Left cardiac atrium (tissue), 4 donors: ENCODE data around the gene BMPR1B. TPM values are rescaled to one million over a fixed set of nuclear protein-coding genes. Genes with fewer than 3 reads are reported as not detected.
A peak's percentile ranks its signal among the peaks of the same experiment; 100 is the strongest.
"Not testable (repeated sequence)": the region's sequence is repeated elsewhere in the genome, so short reads cannot be mapped to it uniquely, and the experiment has no call there.

Source experiments
- ATAC-seq, 2 donors: fragments of 200-7000 bp; cut with Tn5 transposase; one replicate each; pipeline ENCODE4 v1.9.1; 2020; ENCODE audit warnings: mild to moderate bottlenecking in 2 of 2, moderate library complexity in 2 of 2
- DNase-seq: peaks from one replicate; pipeline ENCODE4 v3.0.0-alpha.2; 2020
- intact Hi-C, 2 donors: fragments of 100-400 bp; cut with DNase I; formaldehyde crosslinking; loops; one replicate each; pipeline versions ENCODE4 v1.14.1 to v1.15.1; 2022 to 2023
- total RNA-seq, 2 donors: library from RNA; stranded (reverse); fragmentation: NEBNext Ultra II Directional; extraction: Animal tissue kit (Norgen Biotek cat#: 25700); gene quantifications; one replicate each; pipeline ENCODE4 v1.2.1, GENCODE V29; 2021
- donor health status: DM: no; HTN: yes; CAD: no.
- donor health status: DM: no; HTN: yes; CAD: no; lungs with severe emphysema.
- donor health status: DM: yes; HTN: yes; CAD: no.
- donor health status: Dilated cardiomyopathy.

Gene BMPR1B
- total RNA-seq, 2 donors from 2014 or later = 0.77 to 2.0 TPM

GRCh38 chr4:95093936-95094929 is 336.5 kb downstream of the BMPR1B start:
- DNase-seq = no peak
- ATAC-seq = no peak
- intact Hi-C loops = loop anchor here in 1 of 2 donors (10.0 kb wide), 1 partner anchor 789 kb away; no protein-coding TSS in a partner anchor

GRCh38 chr4:95095348-95095974 is 337.7 kb downstream of the BMPR1B start:
- no peak for DNase-seq
- intact Hi-C loops = loop anchor here in 1 of 2 donors (10.0 kb wide), 1 partner anchor 791 kb away; no protein-coding TSS in a partner anchor
- ATAC-seq = peak in 1 of 2 donors; percentile 26

GRCh38 chr4:95102162-95102790 is 344.5 kb downstream of the BMPR1B start:
- ATAC-seq (no peak), DNase-seq (no peak)
- intact Hi-C loops = no loop called here

- peak in 1 of 2 donors; percentile 41 for ATAC-seq
- no peak for DNase-seq
- intact Hi-C loops = no loop called here
These were observed 347.4 kb downstream of the BMPR1B start for GRCh38 chr4:95105112-95105511.

- intact Hi-C loops = no loop called here
- DNase-seq = no peak
- ATAC-seq = no peak
These were observed 348.2 kb downstream of the BMPR1B start for GRCh38 chr4:95105983-95106382.

- DNase-seq = no peak
- intact Hi-C loops = no loop called here
- ATAC-seq = no peak
These were observed 348.7 kb downstream of the BMPR1B start for GRCh38 chr4:95106408-95106928.

- intact Hi-C loops = no loop called here
- no peak for ATAC-seq
- no peak for DNase-seq
These were observed 349.2 kb downstream of the BMPR1B start for GRCh38 chr4:95107004-95107403.

- ATAC-seq (no peak), DNase-seq (peak; percentile 31)
- intact Hi-C loops = no loop called here
These were observed 349.9 kb downstream of the BMPR1B start for GRCh38 chr4:95107635-95108034.

- intact Hi-C loops = no loop called here
- no peak for ATAC-seq
- DNase-seq = no peak
These were observed 351.2 kb downstream of the BMPR1B start for GRCh38 chr4:95108883-95109421.

GRCh38 chr4:95114521-95114920 is 356.8 kb downstream of the BMPR1B start:
- ATAC-seq = no peak
- DNase-seq = no peak
- intact Hi-C loops = no loop called here

GRCh38 chr4:95118497-95118896 is 360.7 kb downstream of the BMPR1B start:
- ATAC-seq (no peak), DNase-seq (no peak)
- intact Hi-C loops = no loop called here

GRCh38 chr4:95120456-95120855 is 362.7 kb downstream of the BMPR1B start:
- ATAC-seq = no peak
- intact Hi-C loops = loop anchor here in 1 of 2 donors (10.0 kb wide), 1 partner anchor 506 kb away; no protein-coding TSS in a partner anchor

GRCh38 chr4:95122001-95122400 is 364.2 kb downstream of the BMPR1B start:
- intact Hi-C loops = loop anchor here in 1 of 2 donors (10.0 kb wide), 1 partner anchor 507 kb away; no protein-coding TSS in a partner anchor
- ATAC-seq (no peak), DNase-seq (no peak)

More at GRCh38 chr4:95120456-95120855, 362.7 kb downstream of the BMPR1B start:
- no peak for DNase-seq

GRCh38 chr4:95124906-95125504 is 367.2 kb downstream of the BMPR1B start:
- intact Hi-C loops = loop anchor here in 1 of 2 donors (10.0 kb wide), 1 partner anchor 510 kb away; no protein-coding TSS in a partner anchor
- DNase-seq (no peak), ATAC-seq (peak in 1 of 2 donors; percentile 75)

GRCh38 chr4:95129031-95129430 is 371.3 kb downstream of the BMPR1B start:
- ATAC-seq = no peak

GRCh38 chr4:95129821-95130311 is 372.1 kb downstream of the BMPR1B start:
- ATAC-seq (peak; percentile 78 to 98), DNase-seq (no peak)
- intact Hi-C loops = loop anchor here in 1 of 2 donors (10.0 kb wide), 1 partner anchor 515 kb away; no protein-coding TSS in a partner anchor

More at GRCh38 chr4:95129031-95129430, 371.3 kb downstream of the BMPR1B start:
- DNase-seq = no peak
- intact Hi-C loops = loop anchor here in 1 of 2 donors (10.0 kb wide), 1 partner anchor 514 kb away; no protein-coding TSS in a partner anchor

- DNase-seq, intact Hi-C loops, ATAC-seq: not testable (repeated sequence)
These were observed 376.3 kb downstream of the BMPR1B start for GRCh38 chr4:95134016-95134415.

- ATAC-seq, intact Hi-C loops, DNase-seq: not testable (repeated sequence)
These were observed 381.7 kb downstream of the BMPR1B start for GRCh38 chr4:95139424-95139823.
